K562 (cell line): ENCODE measurements around the gene SLC4A1. TPM values are rescaled to one million over a fixed set of nuclear protein-coding genes. Genes with fewer than 3 reads are reported as not detected.
A peak's percentile ranks its signal among the peaks of the same experiment; 100 is the strongest.

Experiments
- ATAC-seq: fragments of 200-7000 bp; cut with Tn5 transposase; 3 replicates; pipeline ENCODE4 v1.9.1; 2020; ENCODE audit warnings: moderate library complexity
- BruUV-seq: library from RNA; stranded (reverse); fragments of 400-500 nt; replicated peaks from 2 replicates; lab custom pipeline; 2021; lab: Mats Ljungman, UMichigan
- CTCF ChIA-PET: fragments of 300-600 bp; formaldehyde crosslinking; extraction: SDS; loops from one replicate; lab custom pipeline; 2021; ENCODE audit warnings: low intra/inter-chr PET ratio; lab: Yijun Ruan, JAX
- POLR2A ChIA-PET: fragments of 300-600, 350-650 bp; sonication (Branson Sonifier 250); formaldehyde crosslinking; extraction: SDS; loops from one replicate; lab custom pipeline; 2021; ENCODE audit warnings: antibody characterized with exemption, inconsistent platforms; lab: Yijun Ruan, JAX
- DNase-seq, 4 experiments: peaks; one replicate each; pipeline versions ENCODE4 v3.0.0 to v3.0.0-alpha.2; 2011 to 2018; ENCODE audit warnings: low spot score in 3 of 4, mixed read lengths in 3 of 4; ENCODE audit errors: extremely low read depth in 1 of 4
- FAIRE-seq: peaks from 2 replicates; lab custom pipeline; 2011; peaks lifted over from hg19 to GRCh38; lab: Jason Lieb, UNC
- H2AFZ ChIP-seq: 2 replicates; pipeline ENCODE4 v1.6.0; 2011; ENCODE audit warnings: low read depth, low read length, control low read depth, inconsistent platforms
- H3K27ac ChIP-seq: fragments of 200-600 bp; 3 replicates; pipeline ENCODE4 v1.8.0; 2011; ENCODE audit warnings: low read depth, mild to moderate bottlenecking, control low read depth, inconsistent platforms, low read length, moderate library complexity, mixed read lengths; ENCODE audit errors: extremely low read depth
- H3K27me3 ChIP-seq, 2 experiments: fragments of 300-600 bp in 1 of 2; 2 replicates in 1 of 2; 3 replicates in 1 of 2; pipeline versions ENCODE4 v1.6.0 to v1.8.0; 2011; ENCODE audit warnings: inconsistent platforms in 2 of 2, low read length in 2 of 2, mild to moderate bottlenecking in 1 of 2, mixed read lengths in 1 of 2, moderate library complexity in 1 of 2; ENCODE audit not compliant: control insufficient read depth in 2 of 2, insufficient read depth in 2 of 2
- H3K36me3 ChIP-seq: fragments of 300-600 bp; 3 replicates; pipeline ENCODE4 v1.8.0; 2011; ENCODE audit warnings: mild to moderate bottlenecking, low read length, inconsistent platforms; ENCODE audit not compliant: control insufficient read depth, insufficient read depth
- H3K4me1 ChIP-seq, 2 experiments: fragments of 200-600 bp in 1 of 2; replicated peaks in 1 of 2; 2 replicates in 1 of 2; 3 replicates in 1 of 2; pipeline versions ENCODE4 v1.5.1 to v1.8.0; 2011; ENCODE audit warnings: inconsistent platforms in 2 of 2, low read length in 2 of 2, mild to moderate bottlenecking in 1 of 2, mixed read lengths in 1 of 2, moderate library complexity in 1 of 2; ENCODE audit not compliant: control insufficient read depth in 2 of 2, insufficient read depth in 2 of 2
- H3K4me2 ChIP-seq: 2 replicates; pipeline ENCODE4 v1.6.1; 2011; ENCODE audit warnings: low read length, control low read depth, inconsistent platforms, mixed read lengths; ENCODE audit not compliant: insufficient read depth
- H3K4me3 ChIP-seq: fragments of 200-600 bp; sonication (generic), shearing (Covaris generic); 2 replicates; pipeline ENCODE4 v1.5.1; 2016; ENCODE audit warnings: control low read depth, inconsistent platforms
- H3K79me2 ChIP-seq: fragments of 200-600 bp; 3 replicates; pipeline ENCODE4 v1.8.0; 2011; ENCODE audit warnings: low read length, inconsistent platforms; ENCODE audit not compliant: control insufficient read depth, insufficient read depth
- H3K9ac ChIP-seq, 2 experiments: 2 replicates each; pipeline versions ENCODE4 v1.6.0 to v1.6.1; 2011; ENCODE audit warnings: low read depth in 2 of 2, low read length in 2 of 2, control low read depth in 1 of 2, inconsistent platforms in 1 of 2, mild to moderate bottlenecking in 1 of 2, mixed read lengths in 1 of 2; ENCODE audit not compliant: insufficient read depth in 1 of 2
- H3K9me1 ChIP-seq: one replicate; pipeline ENCODE4 v1.6.0; 2011; ENCODE audit warnings: inconsistent platforms, mild to moderate bottlenecking, low read length, moderate library complexity; ENCODE audit not compliant: control insufficient read depth, insufficient read depth
- H3K9me3 ChIP-seq: replicated peaks from 2 replicates; pipeline ENCODE4 v1.5.1; 2011; ENCODE audit warnings: low read depth, low read length, inconsistent platforms; ENCODE audit not compliant: control insufficient read depth, insufficient read depth
- H4K20me1 ChIP-seq: replicated peaks from 2 replicates; pipeline ENCODE4 v1.6.1; 2011; ENCODE audit warnings: low read length, inconsistent platforms, mixed read lengths; ENCODE audit not compliant: control insufficient read depth, insufficient read depth
- CHD4 ChIP-seq: fragments of 200-600 bp; sonication (generic); IDR thresholded peaks from 3 replicates; pipeline ENCODE4 v1.6.1; 2012; ENCODE audit warnings: low read depth, mild to moderate bottlenecking, mixed read lengths, low read length, inconsistent platforms; ENCODE audit not compliant: insufficient read depth, insufficient replicate concordance, poor library complexity, severe bottlenecking
- CUX1 ChIP-seq: fragments of 200-800 bp; sonication (Bioruptor generic); IDR thresholded peaks from 2 replicates; pipeline ENCODE4 v1.6.1; 2016; ENCODE audit warnings: missing genetic modification characterization, missing compliant biosample characterization
- E2F8 ChIP-seq: fragments of 450-650 bp; IDR thresholded peaks from 2 replicates; pipeline ENCODE4 v1.7.1; 2018; ENCODE audit warnings: mild to moderate bottlenecking, low read depth; ENCODE audit not compliant: partially characterized antibody
- GTF2E2 ChIP-seq: fragments of 200-800 bp; sonication (Bioruptor generic); IDR thresholded peaks from 2 replicates; pipeline ENCODE4 v1.6.1; 2016; ENCODE audit warnings: missing genetic modification characterization, missing compliant biosample characterization
- GTF3C2 ChIP-seq: IDR thresholded peaks from 3 replicates; pipeline ENCODE4 v1.6.1; 2011; ENCODE audit warnings: borderline replicate concordance, mild to moderate bottlenecking, moderate library complexity; ENCODE audit not compliant: insufficient read length; ENCODE audit errors: extremely low read depth
- MCM5 ChIP-seq: fragments of 450-650 bp; IDR thresholded peaks from 2 replicates; pipeline ENCODE4 v1.6.1; 2016; ENCODE audit warnings: low read depth
- MYNN ChIP-seq, 2 experiments: sonication (generic); formaldehyde crosslinking in 1 of 2; IDR thresholded peaks; 2 replicates each; pipeline versions ENCODE4 v1.5.0 to v1.6.1; 2016 to 2020; ENCODE audit warnings: antibody characterized with exemption in 1 of 2, missing genetic modification reagents in 1 of 2
- RAD21 ChIP-seq, 2 experiments: fragments of 250-450 bp in 1 of 2; fragments of 450-650 bp in 1 of 2; sonication (Bioruptor Pico) in 1 of 2; formaldehyde crosslinking in 1 of 2; IDR thresholded peaks in 1 of 2; conservative IDR thresholded peaks in 1 of 2; 2 replicates each; pipeline versions ENCODE4 v1.4.0 to v1.8.0; 2020 to 2022; ENCODE audit warnings: mild to moderate bottlenecking in 2 of 2, moderate library complexity in 1 of 2
- TGIF2 ChIP-seq: sonication (generic); formaldehyde crosslinking; IDR thresholded peaks from 2 replicates; pipeline ENCODE4 v1.8.1; 2022; ENCODE audit warnings: mild to moderate bottlenecking, missing genetic modification reagents, moderate library complexity
- WGBS: fragments of 100-300 bp; shearing (Covaris generic); methylation state at CpG from one replicate; pipeline ENCODE4 v1.1.6; 2016; ENCODE audit warnings: low coverage, mixed read lengths; ENCODE audit not compliant: insufficient coverage; ENCODE audit errors: missing lambda C conversion rate; 5-methylcytosine and 5-hydroxymethylcytosine counted together
- in situ Hi-C: fragments of 300-500 bp; cut with MboI; formaldehyde crosslinking; loops from 4 replicates; pipeline ENCODE4 v1.15.0; 2018; ENCODE audit warnings: inconsistent platforms, mixed read lengths
- intact Hi-C: fragments of 100-400 bp; cut with micrococcal nuclease; formaldehyde crosslinking; loops from 2 replicates; pipeline ENCODE4 v1.14.2; 2022
- polyA plus RNA-seq, 8 experiments: library from polyadenylated mRNA; depleted of rRNA in 4 of 8; stranded (reverse) in 5 of 8; unstranded in 3 of 8; fragments of >200 nt; fragmentation: Nextera tagmentation in 2 of 8; fragmentation: Illumina TruSeq in 1 of 8; extraction: Ambion mirVana in 2 of 8; extraction: Trizol in 1 of 8; gene quantifications; 2 replicates each; pipeline versions ENCODE4 v1.2.1 to v1.2.3, GENCODE V29; 2011 to 2014; ENCODE audit warnings: inconsistent platforms in 1 of 8, missing spikeins in 1 of 8
- total RNA-seq, 7 experiments: library from RNA; depleted of rRNA in 6 of 7; stranded (reverse); fragments of >200 nt in 6 of 7; fragmentation: Illumina TruSeq in 2 of 7; extraction: Trizol in 2 of 7; gene quantifications; 2 replicates each; pipeline versions ENCODE4 v1.2.1 to v1.2.3, GENCODE V29; 2011 to 2021; ENCODE audit warnings: low replicate concordance in 1 of 7

The SLC4A1 gene
- total and polyA plus RNA-seq, 9 of the 15 experiments (the other 6 are each of a cell fraction or from before 2014, with no cell fraction given): 0.14 to 1.00 (median 0.53) TPM

GRCh38 chr17:44202756-44203155, 65.2 kb downstream of the SLC4A1 start:
- ATAC-seq (no peak), FAIRE-seq (no peak), DNase-seq (no peak)
- H3K9me3 ChIP-seq: no peaks in the 10 kb centered on the region
- intact Hi-C loops (no loop called here), in situ Hi-C loops (loop anchor here (5.0 kb wide), 1 partner anchor 315 kb away; no protein-coding TSS in a partner anchor)
- WGBS: 71% methylated on average over 4 of the region's 4 CpGs
- H3K4me1 ChIP-seq: peaks cover 36 to 40% of the 10 kb centered on the region in 2 experiments
- POLR2A ChIA-PET: interaction anchor here (1.2 to 2.3 kb wide), 2 partner anchors 11 kb away, joined by 4 to 11 read pairs; no protein-coding TSS in a partner anchor
- no TSS peak for BruUV-seq
- H3K79me2 ChIP-seq: peaks cover 14% of the 10 kb centered on the region
- CTCF ChIA-PET: interaction anchor here (1.5 kb wide), 1 partner anchor 129 kb away, joined by 4 read pairs; no protein-coding TSS in a partner anchor
- no peak overlapping the region; the same call in 2 of the 3 replicates for H3K27ac ChIP-seq
- no peak overlapping the region for H3K4me3 ChIP-seq
- peaks cover 16% of the 10 kb centered on the region; the same call in 2 of the 3 replicates for H3K36me3 ChIP-seq
- H3K27me3 ChIP-seq: no peaks in the 10 kb centered on the region
- peak overlapping the region in 1 of 2 experiments; percentile 45; a peak in 1 of 4 replicates for H3K9ac ChIP-seq
- H2AFZ ChIP-seq: no peak overlapping the region
- no peaks in the 10 kb centered on the region for H3K9me1 ChIP-seq
- no peak overlapping the region for H3K4me2 ChIP-seq
- H4K20me1 ChIP-seq: no peaks in the 10 kb centered on the region; the same call in 1 of the 2 replicates
- TF ChIP-seq RAD21 (CRISPR knock-in tag; conservative IDR thresholded peaks at IDR 0.05 in 1 of 2, IDR thresholded peaks at IDR 0.05 in 1 of 2) (no peak), CUX1 (CRISPR knock-in tag) (no peak), E2F8 (no peak), GTF2E2 (tag) (no peak), MYNN (IDR thresholded peaks at IDR 0.05) (no peak), MYNN (CRISPR knock-in tag; IDR thresholded peaks at IDR 0.05) (no peak), MCM5 (no peak), CHD4 (no peak), TGIF2 (CRISPR knock-in tag) (no peak), GTF3C2 (no peak)
